Stimulated activated CD4-positive, alpha-beta T cell treated with anti-CD3 and anti-CD28 coated beads, Interleukin-4, amount 100 ng/mL, for 24 hours (primary cell): ENCODE data around the gene GALNT1.

ENCODE experiments used
- DNase-seq: peaks from one replicate; pipeline ENCODE4 v3.0.0-alpha.2; 2020

GALNT1 gene

GRCh38 chr18:35682281-35682867 is 100.8 kb downstream of the GALNT1 start:
- no peak for DNase-seq

- DNase-seq: no peak
Measured at GRCh38 chr18:35683021-35683420, 101.5 kb downstream of the GALNT1 start.

GRCh38 chr18:35688757-35689156 is 107.2 kb downstream of the GALNT1 start:
- DNase-seq: no peak

GRCh38 chr18:35689728-35690127 is 108.2 kb downstream of the GALNT1 start:
- DNase-seq: no peak

- no peak for DNase-seq
Measured at GRCh38 chr18:35691625-35692024, 110.1 kb downstream of the GALNT1 start.

- DNase-seq: no peak
Measured at GRCh38 chr18:35692866-35693265, 111.3 kb downstream of the GALNT1 start.

- DNase-seq: no peak
Measured at GRCh38 chr18:35693829-35694228, 112.3 kb downstream of the GALNT1 start.

- DNase-seq: no peak
Measured at GRCh38 chr18:35694808-35695207, 113.3 kb downstream of the GALNT1 start.

GRCh38 chr18:35695384-35695783 is 113.8 kb downstream of the GALNT1 start:
- no peak for DNase-seq

- DNase-seq: no peak
Measured at GRCh38 chr18:35695803-35696202, 114.3 kb downstream of the GALNT1 start.

- no peak for DNase-seq
Measured at GRCh38 chr18:35696307-35696706, 114.8 kb downstream of the GALNT1 start.

- no peak for DNase-seq
Measured at GRCh38 chr18:35697869-35698268, 116.3 kb downstream of the GALNT1 start.

- no peak for DNase-seq
Measured at GRCh38 chr18:35703043-35703688, 121.6 kb downstream of the GALNT1 start.

GRCh38 chr18:35705988-35706387 is 124.4 kb downstream of the GALNT1 start:
- DNase-seq: no peak

GRCh38 chr18:35707247-35707646 is 125.7 kb downstream of the GALNT1 start:
- no peak for DNase-seq

- no peak for DNase-seq
Measured at GRCh38 chr18:35707674-35708073, 126.1 kb downstream of the GALNT1 start.

GRCh38 chr18:35710581-35710980 is 129.0 kb downstream of the GALNT1 start:
- DNase-seq: no peak

- no peak for DNase-seq
Measured at GRCh38 chr18:35711227-35711626, 129.7 kb downstream of the GALNT1 start.

- no peak for DNase-seq
Measured at GRCh38 chr18:35713545-35713944, 132.0 kb downstream of the GALNT1 start.

GRCh38 chr18:35714539-35714938 is 133.0 kb downstream of the GALNT1 start:
- no peak for DNase-seq

GRCh38 chr18:35715139-35715538 is 133.6 kb downstream of the GALNT1 start:
- DNase-seq: no peak

GRCh38 chr18:35716169-35716831 is 134.8 kb downstream of the GALNT1 start:
- DNase-seq: no peak

- no peak for DNase-seq
Measured at GRCh38 chr18:35717182-35717581, 135.6 kb downstream of the GALNT1 start.

- no peak for DNase-seq
Measured at GRCh38 chr18:35721431-35722081, 140.0 kb downstream of the GALNT1 start.
